ENCODE data around the gene VASH2. TPM values are rescaled to one million over a fixed set of nuclear protein-coding genes. Genes with fewer than 3 reads are reported as not detected.

VASH2 gene
- total RNA-seq, 3 donors from 2014 or later: 2.3 to 4.0 (median 2.9) TPM

DNA sequence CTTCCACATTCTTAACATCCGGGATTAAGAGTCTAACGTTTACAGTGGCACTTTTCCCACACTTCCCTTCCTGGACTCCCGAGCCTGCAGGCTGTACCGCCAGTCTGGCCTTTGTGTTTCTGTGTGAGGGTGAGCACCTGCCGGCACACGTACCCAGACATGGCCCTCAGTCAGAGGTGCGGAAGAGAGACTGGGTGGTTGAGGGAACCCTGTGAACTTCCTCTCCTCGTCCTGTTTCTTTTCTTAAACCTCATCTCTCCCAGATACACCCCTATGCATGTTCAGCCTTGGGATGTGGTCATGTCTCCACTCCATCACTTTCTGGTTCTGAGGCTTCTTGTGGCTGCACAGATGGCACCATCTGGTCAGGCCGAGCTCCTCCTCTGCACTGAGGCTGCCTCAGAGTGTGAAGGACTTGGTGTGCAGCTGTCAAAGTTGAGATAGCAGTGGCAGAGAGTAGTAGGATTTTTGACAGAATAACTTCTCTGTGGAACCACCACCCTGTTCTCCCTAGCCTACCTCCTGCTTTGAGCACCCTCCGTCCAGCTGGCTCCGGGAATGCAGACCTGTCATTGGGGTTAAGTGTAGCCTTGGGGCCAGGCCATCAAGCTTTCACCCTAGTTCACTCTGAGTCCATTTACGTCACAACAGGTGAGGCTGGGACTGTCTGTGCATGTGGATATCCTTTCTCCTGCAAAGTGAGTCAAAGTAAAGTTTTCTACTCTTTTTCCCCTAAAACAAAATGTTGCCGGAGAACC, 31.4 kb downstream of the VASH2 start:
- DNase-seq (ENCODE audit: low spot score in 2 of 2): no peak
- no peaks in the 10 kb centered on the region for H3K4me1 ChIP-seq
- H3K27me3 ChIP-seq: no peaks in the 10 kb centered on the region
- TF ChIP-seq CTCF (IDR thresholded peaks at IDR 0.05) (no peak), POLR2A (IDR thresholded peaks at IDR 0.05) (no peak), POLR2AphosphoS5 (IDR thresholded peaks at IDR 0.05) (no peak)
- H3K27ac ChIP-seq: peak overlapping the region; percentile 50 to 56
- H3K9me3 ChIP-seq: no peaks in the 10 kb centered on the region
- no peak overlapping the region for H3K4me3 ChIP-seq
- intact Hi-C loops (cut with DNase I; ENCODE audit: low total_unique reads): loop anchor here (5.0 kb wide), 1 partner anchor 834 kb away; no protein-coding TSS in a partner anchor
- H3K36me3 ChIP-seq: no peaks in the 10 kb centered on the region

- Histone ChIP-seq H3K27ac (no peak overlapping the region), H3K36me3 (no peaks in the 10 kb centered on the region), H3K9me3 (no peaks in the 10 kb centered on the region), H3K27me3 (no peaks in the 10 kb centered on the region), H3K4me3 (no peak overlapping the region), H3K4me1 (no peaks in the 10 kb centered on the region)
- TF ChIP-seq CTCF (IDR thresholded peaks at IDR 0.05) (no peak), POLR2A (IDR thresholded peaks at IDR 0.05) (no peak), POLR2AphosphoS5 (IDR thresholded peaks at IDR 0.05) (no peak)
- intact Hi-C loops (cut with DNase I; ENCODE audit: low total_unique reads): loop anchor here (5.0 kb wide), 1 partner anchor 835 kb away; no protein-coding TSS in a partner anchor
- no peak for DNase-seq (ENCODE audit: low spot score in 2 of 2)
Measured at GRCh38 chr1:212982430-212983152, 32.2 kb downstream of the VASH2 start.

DNA sequence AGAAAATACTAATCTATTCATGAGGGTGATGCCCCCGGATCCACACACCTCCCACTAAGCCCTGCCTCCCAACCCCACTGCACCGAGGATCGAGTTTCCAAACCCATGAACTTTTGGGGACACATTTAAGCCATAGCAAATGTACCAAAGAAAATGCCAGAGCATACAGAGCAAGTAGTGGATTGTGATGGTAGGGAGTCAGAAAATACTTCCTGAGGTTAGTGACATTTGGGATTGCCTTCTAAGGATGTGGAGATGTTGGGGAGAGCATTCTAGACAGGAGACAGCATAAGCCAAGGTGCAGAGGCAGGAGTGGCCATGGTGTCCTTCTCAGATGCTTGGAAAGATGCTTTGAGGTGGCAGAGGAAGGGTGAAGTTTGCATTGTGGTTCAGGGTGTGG, 33.1 kb downstream of the VASH2 start:
- Histone ChIP-seq H3K4me1 (no peaks in the 10 kb centered on the region), H3K9me3 (no peaks in the 10 kb centered on the region), H3K36me3 (no peaks in the 10 kb centered on the region), H3K4me3 (no peak overlapping the region), H3K27ac (no peak overlapping the region), H3K27me3 (no peaks in the 10 kb centered on the region)
- DNase-seq (ENCODE audit: low spot score in 2 of 2): no peak
- TF ChIP-seq CTCF (IDR thresholded peaks at IDR 0.05) (no peak), POLR2AphosphoS5 (IDR thresholded peaks at IDR 0.05) (no peak), POLR2A (IDR thresholded peaks at IDR 0.05) (no peak)
- intact Hi-C loops (cut with DNase I; ENCODE audit: low total_unique reads): loop anchor here (5.0 kb wide), 1 partner anchor 836 kb away; no protein-coding TSS in a partner anchor

GRCh38 chr1:212984522-212985291, 34.4 kb downstream of the VASH2 start:
- TF ChIP-seq POLR2AphosphoS5 (IDR thresholded peaks at IDR 0.05): no peak
- no peaks in the 10 kb centered on the region for H3K27me3 ChIP-seq
- no peak overlapping the region for H3K27ac ChIP-seq
- no peak for DNase-seq (ENCODE audit: low spot score in 2 of 2)
- no peaks in the 10 kb centered on the region for H3K36me3 ChIP-seq
- intact Hi-C loops (cut with DNase I; ENCODE audit: low total_unique reads): loop anchor here (5.0 kb wide), 1 partner anchor 837 kb away; no protein-coding TSS in a partner anchor
- no peaks in the 10 kb centered on the region for H3K9me3 ChIP-seq
- H3K4me3 ChIP-seq: no peak overlapping the region
- H3K4me1 ChIP-seq: no peaks in the 10 kb centered on the region

DNA sequence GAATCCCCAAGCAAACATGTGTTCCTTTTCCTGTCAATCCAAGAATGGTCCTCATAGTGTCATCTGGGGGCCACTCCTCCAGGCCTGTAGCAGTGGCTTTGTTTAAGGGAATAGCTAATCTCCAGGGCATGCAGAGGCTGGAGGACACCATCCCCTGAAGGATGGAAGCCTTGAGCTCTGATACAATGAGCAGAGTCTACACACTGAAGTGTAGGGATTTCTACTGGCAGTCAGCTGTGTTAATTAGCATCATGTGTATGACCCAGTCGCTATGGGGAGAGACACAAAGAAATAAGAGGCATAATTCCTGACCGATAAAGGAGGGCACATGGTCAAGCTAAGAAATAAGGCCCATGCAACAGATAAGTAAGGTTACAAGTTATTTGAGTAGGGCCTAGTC, 36.2 kb downstream of the VASH2 start:
- intact Hi-C loops (cut with DNase I; ENCODE audit: low total_unique reads): no loop called here
- no peak for DNase-seq (ENCODE audit: low spot score in 2 of 2)
- Histone ChIP-seq H3K36me3 (no peaks in the 10 kb centered on the region), H3K4me3 (no peak overlapping the region), H3K27me3 (no peaks in the 10 kb centered on the region), H3K27ac (no peak overlapping the region), H3K9me3 (no peaks in the 10 kb centered on the region), H3K4me1 (no peaks in the 10 kb centered on the region)
- TF ChIP-seq POLR2A (IDR thresholded peaks at IDR 0.05) (no peak), CTCF (IDR thresholded peaks at IDR 0.05) (no peak), POLR2AphosphoS5 (IDR thresholded peaks at IDR 0.05) (no peak)

Measured in breast epithelium (tissue), 4 donors.